ENCODE data around the gene MFAP2.

GRCh38 chr1:16982902-16983301 lies 2.5 kb upstream of the MFAP2 start:
- TF ChIP-seq CTCF (IDR thresholded peaks at IDR 0.05) (no peak), POLR2A (IDR thresholded peaks at IDR 0.05) (no peak)
